IMR-90 (cell line): ENCODE results near the gene ATG101. TPM values are rescaled to one million over a fixed set of nuclear protein-coding genes. Genes with fewer than 3 reads are reported as not detected.

Experiments
- ATAC-seq: fragments of 200-7000 bp; cut with Tn5 transposase; 2 replicates; pipeline ENCODE4 v1.9.1; 2020; ENCODE audit warnings: low read depth, mild to moderate bottlenecking, moderate library complexity
- BruUV-seq: library from RNA; stranded (reverse); fragments of 400-500 nt; replicated peaks from 2 replicates; lab custom pipeline; 2021; lab: Mats Ljungman, UMichigan
- CTCF ChIA-PET: fragments of 300-600 bp; formaldehyde crosslinking; extraction: SDS; loops from one replicate; lab custom pipeline; 2021; ENCODE audit warnings: antibody characterized with exemption; lab: Yijun Ruan, JAX
- POLR2A ChIA-PET: fragments of 300-600 bp; sonication (Branson Sonifier 250); formaldehyde crosslinking; loops from one replicate; lab custom pipeline; 2022; ENCODE audit warnings: antibody characterized with exemption; ENCODE audit not compliant: unreplicated experiment; lab: Charles Lee
- DNase-seq: peaks from one replicate; pipeline ENCODE4 v3.0.0; 2013
- H2AFZ ChIP-seq: replicated peaks from 2 replicates; pipeline ENCODE3; 2013; ENCODE audit warnings: low read length, mild to moderate bottlenecking; ENCODE audit not compliant: poor library complexity
- H2AK5ac ChIP-seq: 2 replicates; pipeline ENCODE4 v1.6.1; 2013; ENCODE audit warnings: low read depth, low read length, inconsistent platforms
- H2AK9ac ChIP-seq: replicated peaks from 2 replicates; pipeline ENCODE3; 2013; ENCODE audit warnings: mild to moderate bottlenecking, low read depth, low read length, moderate library complexity; ENCODE audit not compliant: poor library complexity
- H2BK120ac ChIP-seq: 2 replicates; pipeline ENCODE4 v1.6.1; 2013; ENCODE audit warnings: low read depth, low read length, inconsistent platforms
- H2BK15ac ChIP-seq: 3 replicates; pipeline ENCODE4 v1.6.1; 2013; ENCODE audit warnings: low read depth, low read length, inconsistent platforms
- H2BK20ac ChIP-seq: 2 replicates; pipeline ENCODE4 v1.6.1; 2013; ENCODE audit warnings: low read depth, mild to moderate bottlenecking, inconsistent platforms, low read length, moderate library complexity
- H2BK5ac ChIP-seq: 2 replicates; pipeline ENCODE4 v1.6.1; 2013; ENCODE audit warnings: mild to moderate bottlenecking, low read depth, low read length, inconsistent platforms; ENCODE audit not compliant: poor library complexity, severe bottlenecking
- H3K14ac ChIP-seq: replicated peaks from 2 replicates; pipeline ENCODE4 v1.6.1; 2013; ENCODE audit warnings: low read depth, low read length, inconsistent platforms
- H3K18ac ChIP-seq: 2 replicates; pipeline ENCODE4 v1.6.1; 2013; ENCODE audit warnings: low read depth, low read length, control low read depth
- H3K23ac ChIP-seq: 2 replicates; pipeline ENCODE4 v1.6.1; 2013; ENCODE audit warnings: low read depth, low read length, inconsistent platforms
- H3K27ac ChIP-seq: 2 replicates; pipeline ENCODE4 v1.5.1; 2013; ENCODE audit warnings: mild to moderate bottlenecking, control low read depth, low read length; ENCODE audit not compliant: insufficient read depth
- H3K27me3 ChIP-seq: 2 replicates; pipeline ENCODE4 v1.6.1; 2013; ENCODE audit warnings: low read length; ENCODE audit not compliant: control insufficient read depth, insufficient read depth
- H3K36me3 ChIP-seq: 2 replicates; pipeline ENCODE4 v1.6.1; 2013; ENCODE audit warnings: low read length, mixed read lengths; ENCODE audit not compliant: control insufficient read depth, insufficient read depth
- H3K4ac ChIP-seq: 2 replicates; pipeline ENCODE4 v1.6.1; 2013; ENCODE audit warnings: low read depth, low read length, inconsistent platforms
- H3K4me1 ChIP-seq: 2 replicates; pipeline ENCODE4 v1.6.1; 2013; ENCODE audit warnings: low read length, mixed read lengths; ENCODE audit not compliant: control insufficient read depth, insufficient read depth
- H3K4me2 ChIP-seq: 2 replicates; pipeline ENCODE4 v1.6.1; 2013; ENCODE audit warnings: low read depth, mild to moderate bottlenecking, control low read depth, low read length, moderate library complexity
- H3K4me3 ChIP-seq: 2 replicates; pipeline ENCODE4 v1.5.1; 2013; ENCODE audit warnings: low read depth, mild to moderate bottlenecking, control low read depth, low read length, moderate library complexity; ENCODE audit not compliant: insufficient read depth
- H3K56ac ChIP-seq: 2 replicates; pipeline ENCODE4 v1.6.1; 2013; ENCODE audit warnings: low read length, inconsistent platforms; ENCODE audit not compliant: insufficient read depth; ENCODE audit errors: extremely low read depth
- H3K79me1 ChIP-seq, 2 experiments: 2 replicates each; pipeline ENCODE4 v1.6.1; 2013; ENCODE audit warnings: low read length in 2 of 2, inconsistent platforms in 1 of 2, low read depth in 1 of 2
- H3K9ac ChIP-seq: 2 replicates; pipeline ENCODE4 v1.6.1; 2013; ENCODE audit warnings: low read depth, low read length, control low read depth
- H3K9me1 ChIP-seq: 2 replicates; pipeline ENCODE4 v1.6.1; 2013; ENCODE audit warnings: low read length, inconsistent platforms; ENCODE audit not compliant: insufficient read depth
- H3K9me3 ChIP-seq: 2 replicates; pipeline ENCODE4 v1.6.1; 2013; ENCODE audit warnings: low read length; ENCODE audit not compliant: control insufficient read depth, insufficient read depth
- H4K20me1 ChIP-seq: 2 replicates; pipeline ENCODE4 v1.6.1; 2013; ENCODE audit warnings: low read length, inconsistent platforms; ENCODE audit not compliant: insufficient read depth
- H4K5ac ChIP-seq: 2 replicates; pipeline ENCODE4 v1.6.1; 2013; ENCODE audit warnings: mild to moderate bottlenecking, low read depth, low read length, control low read depth
- H4K8ac ChIP-seq, 2 experiments: 2 replicates each; pipeline ENCODE4 v1.6.1; 2013; ENCODE audit warnings: low read depth in 2 of 2, low read length in 2 of 2, control low read depth in 1 of 2, inconsistent platforms in 1 of 2
- H4K91ac ChIP-seq: 2 replicates; pipeline ENCODE4 v1.6.1; 2013; ENCODE audit warnings: low read depth, low read length, inconsistent platforms; ENCODE audit not compliant: insufficient read depth
- CHD1 ChIP-seq: IDR thresholded peaks from 2 replicates; pipeline ENCODE4 v1.6.1; 2012; ENCODE audit warnings: low read depth, low read length, improper control_type of control experiment
- MAFK ChIP-seq: IDR thresholded peaks from 2 replicates; pipeline ENCODE4 v1.6.1; 2012; ENCODE audit warnings: low read depth, low read length, improper control_type of control experiment
- MXI1 ChIP-seq: IDR thresholded peaks from 2 replicates; pipeline ENCODE4 v1.6.1; 2012; ENCODE audit warnings: low read depth, mild to moderate bottlenecking, low read length, moderate library complexity, borderline replicate concordance
- RAD21 ChIP-seq: IDR thresholded peaks from 2 replicates; pipeline ENCODE4 v1.6.1; 2012; ENCODE audit warnings: low read length, improper control_type of control experiment
- RCOR1 ChIP-seq: IDR thresholded peaks from 2 replicates; pipeline ENCODE4 v1.6.1; 2012; ENCODE audit warnings: mild to moderate bottlenecking, low read length, improper control_type of control experiment; ENCODE audit not compliant: insufficient replicate concordance
- WGBS, 2 experiments: methylation state at CpG; one replicate each; pipeline versions ENCODE4 v1.1.5 to v1.1.7; 2013; ENCODE audit warnings: missing lambda C conversion rate in 2 of 2; ENCODE audit not compliant: insufficient read length in 1 of 2; ENCODE audit errors: extremely low coverage in 2 of 2; 5-methylcytosine and 5-hydroxymethylcytosine counted together
- dilution Hi-C: fragments of 300-500 bp; cut with HindIII; formaldehyde crosslinking; loops from one replicate; pipeline ENCODE4 v1.14.3; 2018; ENCODE audit warnings: low sequenced_read_pairs; ENCODE audit not compliant: unreplicated experiment
- in situ Hi-C: fragments of 300-500 bp; cut with MboI; formaldehyde crosslinking; loops from 3 replicates; pipeline ENCODE4 v1.14.3; 2019; ENCODE audit warnings: low sequenced_read_pairs, inconsistent platforms, mixed read lengths
- intact Hi-C: fragments of 100-400 bp; cut with micrococcal nuclease; formaldehyde crosslinking; loops from 2 replicates; pipeline ENCODE4 v1.10.0; 2022
- polyA plus RNA-seq, 3 experiments: library from polyadenylated mRNA; depleted of rRNA; stranded (reverse); fragments of >200 nt; gene quantifications; 2 replicates each; pipeline ENCODE4 v1.2.3, GENCODE V29; 2012; ENCODE audit warnings: low replicate concordance in 1 of 3
- total RNA-seq: library from RNA; depleted of rRNA; stranded (reverse); fragments of >200 nt; gene quantifications from 2 replicates; pipeline ENCODE4 v1.2.3, GENCODE V29; 2012

Gene ATG101
- total and polyA plus RNA-seq, 2 of the 4 experiments (the other 2 are of a cell fraction) = 93.9 to 167 TPM

GRCh38 chr12:52091869-52092268 lies 22.1 kb downstream of the ATG101 start:
- Histone ChIP-seq H3K27ac (no peak overlapping the region), H2BK20ac (no peak overlapping the region), H3K9me3 (no peaks in the 10 kb centered on the region), H4K8ac (no peak overlapping the region), H3K4me3 (no peak overlapping the region), H3K56ac (no peak overlapping the region), H3K27me3 (peaks cover 28% of the 10 kb centered on the region), H3K23ac (no peak overlapping the region), H3K9me1 (no peaks in the 10 kb centered on the region), H2AFZ (no peak overlapping the region), H2AK5ac (no peak overlapping the region), H2BK5ac (no peak overlapping the region), H4K91ac (no peak overlapping the region), H2AK9ac (no peak overlapping the region), H4K5ac (no peak overlapping the region), H2BK15ac (no peak overlapping the region), H4K20me1 (no peaks in the 10 kb centered on the region), H3K4me1 (no peaks in the 10 kb centered on the region), H2BK120ac (no peak overlapping the region), H3K18ac (no peak overlapping the region), H3K79me1 (no peaks in the 10 kb centered on the region), H3K9ac (no peak overlapping the region), H3K4me2 (no peak overlapping the region), H3K36me3 (no peaks in the 10 kb centered on the region), H3K14ac (no peak overlapping the region), H3K4ac (no peak overlapping the region)
- dilution Hi-C loops (no loop called here), intact Hi-C loops (loop anchor here (1.0 kb wide), 1 partner anchor 45 kb away; no protein-coding TSS in a partner anchor), in situ Hi-C loops (no loop called here)
- ATAC-seq (no peak), DNase-seq (no peak)
- CTCF ChIA-PET = no interaction called here
- WGBS, 2 experiments = no CpG with 5 or more reads among the region's 8 CpGs
- TF ChIP-seq RCOR1 (no peak), MXI1 (no peak), MAFK (no peak), RAD21 (no peak), CHD1 (no peak)
- no TSS peak for BruUV-seq
- POLR2A ChIA-PET = no interaction called here
